ENCODE measurements around the gene BICD1.

BICD1 gene

DNA sequence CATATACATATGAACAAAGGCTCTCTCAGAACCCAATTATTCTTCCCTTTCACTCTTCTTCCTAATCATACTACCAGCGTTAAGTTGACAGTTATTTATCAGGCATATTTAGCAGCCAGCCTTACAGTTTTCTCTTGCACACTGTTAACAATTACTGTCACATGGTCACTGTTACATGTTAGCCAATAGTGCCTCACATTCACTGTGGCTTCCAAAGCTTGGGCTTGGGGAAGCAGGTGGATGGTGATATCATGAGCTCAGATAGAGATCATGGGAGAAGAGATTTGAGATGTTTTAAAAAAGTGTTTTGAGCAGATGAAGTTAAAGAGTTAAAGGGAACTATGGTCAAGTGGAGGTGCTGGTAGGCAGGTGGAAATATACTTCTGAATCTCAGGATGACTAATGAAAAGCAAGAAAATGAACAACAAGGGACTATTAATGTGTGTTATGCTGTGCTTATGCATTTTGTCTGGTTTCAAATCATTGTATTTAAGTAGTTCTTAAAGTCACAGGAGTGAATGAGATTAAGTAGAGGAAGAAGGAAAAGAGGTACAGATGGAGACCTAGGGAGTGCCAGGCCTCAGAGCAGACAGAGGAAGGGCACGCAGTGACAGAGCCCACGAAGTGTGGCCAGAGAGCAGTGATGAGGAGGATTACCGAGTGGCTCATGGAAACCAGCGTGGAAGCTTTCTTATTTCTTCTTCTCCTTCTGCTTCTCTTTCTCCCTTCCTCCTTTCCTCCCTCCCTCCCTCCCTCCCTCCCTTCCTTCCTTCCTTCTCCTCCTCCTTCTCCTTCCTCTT, 39.6 kb downstream of the BICD1 start:
- Histone ChIP-seq H3K27me3 (ENCODE audit: insufficient read depth, low read depth, severe bottlenecking) (no peaks in the 10 kb centered on the region), H3K4me3 (ENCODE audit: low read depth, low read length) (no peak overlapping the region), H3K27ac (no peak overlapping the region), H3K36me3 (peaks cover 3% of the 10 kb centered on the region; the same call in 1 of the 2 replicates), H3K9me3 (ENCODE audit: severe bottlenecking) (no peaks in the 10 kb centered on the region)
- DNase-seq = no peak
- TF ChIP-seq, protein P1, sequence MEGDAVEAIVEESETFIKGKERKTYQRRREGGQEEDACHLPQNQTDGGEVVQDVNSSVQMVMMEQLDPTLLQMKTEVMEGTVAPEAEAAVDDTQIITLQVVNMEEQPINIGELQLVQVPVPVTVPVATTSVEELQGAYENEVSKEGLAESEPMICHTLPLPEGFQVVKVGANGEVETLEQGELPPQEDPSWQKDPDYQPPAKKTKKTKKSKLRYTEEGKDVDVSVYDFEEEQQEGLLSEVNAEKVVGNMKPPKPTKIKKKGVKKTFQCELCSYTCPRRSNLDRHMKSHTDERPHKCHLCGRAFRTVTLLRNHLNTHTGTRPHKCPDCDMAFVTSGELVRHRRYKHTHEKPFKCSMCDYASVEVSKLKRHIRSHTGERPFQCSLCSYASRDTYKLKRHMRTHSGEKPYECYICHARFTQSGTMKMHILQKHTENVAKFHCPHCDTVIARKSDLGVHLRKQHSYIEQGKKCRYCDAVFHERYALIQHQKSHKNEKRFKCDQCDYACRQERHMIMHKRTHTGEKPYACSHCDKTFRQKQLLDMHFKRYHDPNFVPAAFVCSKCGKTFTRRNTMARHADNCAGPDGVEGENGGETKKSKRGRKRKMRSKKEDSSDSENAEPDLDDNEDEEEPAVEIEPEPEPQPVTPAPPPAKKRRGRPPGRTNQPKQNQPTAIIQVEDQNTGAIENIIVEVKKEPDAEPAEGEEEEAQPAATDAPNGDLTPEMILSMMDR (IDR thresholded peaks at IDR 0.05; ENCODE audit: low read depth, low read length) = no peak

DNA sequence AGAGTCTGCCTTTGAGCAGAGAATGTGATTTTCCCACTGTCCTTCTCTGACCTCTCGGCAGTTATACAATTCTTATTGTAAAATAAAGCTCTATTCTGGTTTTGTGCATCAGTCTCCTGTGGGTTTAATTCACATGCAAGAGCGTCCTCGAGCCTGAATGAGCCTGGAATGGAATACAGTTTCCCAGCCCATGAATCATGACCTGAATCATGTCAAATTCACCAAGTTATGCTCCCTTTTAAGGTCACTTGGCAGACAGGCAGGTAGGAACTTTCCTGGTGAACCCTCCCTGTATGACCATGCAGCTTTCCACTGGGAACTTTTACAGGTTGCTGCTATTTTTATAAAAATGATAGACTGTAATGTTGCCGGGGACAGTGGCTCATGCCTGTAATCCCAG, 41.7 kb downstream of the BICD1 start:
- no peaks in the 10 kb centered on the region for H3K27me3 ChIP-seq (ENCODE audit: insufficient read depth, low read depth, severe bottlenecking)
- no peak for DNase-seq
- H3K4me3 ChIP-seq (ENCODE audit: low read depth, low read length) = no peak overlapping the region
- H3K27ac ChIP-seq = no peak overlapping the region
- peaks cover 3% of the 10 kb centered on the region; the same call in 1 of the 2 replicates for H3K36me3 ChIP-seq
- no peaks in the 10 kb centered on the region for H3K9me3 ChIP-seq (ENCODE audit: severe bottlenecking)
- TF ChIP-seq, protein P1 (IDR thresholded peaks at IDR 0.05; ENCODE audit: low read depth, low read length) = no peak

DNA sequence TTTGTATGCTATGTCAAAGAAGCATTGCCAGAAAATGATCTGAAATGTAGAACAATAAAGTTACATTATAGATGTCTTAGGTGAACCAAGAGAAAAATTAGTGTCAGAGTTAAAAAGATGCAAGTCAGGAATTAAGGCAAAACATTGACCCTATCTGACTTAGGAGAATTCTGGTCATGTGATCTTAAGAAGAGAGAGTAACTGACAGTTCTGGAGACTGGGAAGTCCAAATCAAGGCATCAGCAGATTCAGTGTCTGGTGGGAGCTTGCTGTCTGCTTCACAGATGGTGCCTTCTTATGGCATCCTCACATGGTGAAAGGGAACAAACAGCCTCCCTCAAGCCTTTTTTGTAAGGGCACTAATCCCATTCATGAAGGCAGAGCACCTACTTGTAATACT, 42.8 kb downstream of the BICD1 start:
- no peak overlapping the region for H3K27ac ChIP-seq
- H3K36me3 ChIP-seq = peaks cover 3% of the 10 kb centered on the region; the same call in 1 of the 2 replicates
- TF ChIP-seq, protein P1 (IDR thresholded peaks at IDR 0.05; ENCODE audit: low read depth, low read length) = no peak
- no peaks in the 10 kb centered on the region for H3K9me3 ChIP-seq (ENCODE audit: severe bottlenecking)
- DNase-seq = no peak
- no peaks in the 10 kb centered on the region for H3K27me3 ChIP-seq (ENCODE audit: insufficient read depth, low read depth, severe bottlenecking)
- H3K4me3 ChIP-seq (ENCODE audit: low read depth, low read length) = no peak overlapping the region

DNA sequence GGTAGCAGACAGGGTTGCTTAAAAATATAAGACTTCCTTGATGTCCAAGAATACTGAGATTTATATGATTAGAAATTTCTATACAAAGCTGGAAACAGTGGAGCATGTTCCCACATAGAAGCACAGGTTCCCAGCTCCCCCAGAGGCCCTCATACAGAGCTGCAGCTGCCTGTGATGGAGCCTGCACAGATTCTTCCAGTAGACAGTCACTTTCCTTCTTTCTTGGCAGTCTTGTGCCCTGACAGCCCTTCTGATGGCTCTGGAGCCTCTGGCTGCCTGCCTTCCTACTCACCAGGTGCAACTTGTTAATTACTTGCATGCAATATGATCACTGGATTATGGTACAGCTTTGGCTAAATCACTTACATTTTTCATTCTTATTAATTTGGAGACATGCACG, 44.4 kb downstream of the BICD1 start:
- Histone ChIP-seq H3K9me3 (ENCODE audit: severe bottlenecking) (no peaks in the 10 kb centered on the region), H3K27ac (no peak overlapping the region), H3K36me3 (peaks cover 3% of the 10 kb centered on the region; the same call in 1 of the 2 replicates), H3K4me3 (ENCODE audit: low read depth, low read length) (no peak overlapping the region), H3K27me3 (ENCODE audit: insufficient read depth, low read depth, severe bottlenecking) (no peaks in the 10 kb centered on the region)
- DNase-seq = no peak
- TF ChIP-seq, protein P1 (IDR thresholded peaks at IDR 0.05; ENCODE audit: low read depth, low read length) = no peak

DNA sequence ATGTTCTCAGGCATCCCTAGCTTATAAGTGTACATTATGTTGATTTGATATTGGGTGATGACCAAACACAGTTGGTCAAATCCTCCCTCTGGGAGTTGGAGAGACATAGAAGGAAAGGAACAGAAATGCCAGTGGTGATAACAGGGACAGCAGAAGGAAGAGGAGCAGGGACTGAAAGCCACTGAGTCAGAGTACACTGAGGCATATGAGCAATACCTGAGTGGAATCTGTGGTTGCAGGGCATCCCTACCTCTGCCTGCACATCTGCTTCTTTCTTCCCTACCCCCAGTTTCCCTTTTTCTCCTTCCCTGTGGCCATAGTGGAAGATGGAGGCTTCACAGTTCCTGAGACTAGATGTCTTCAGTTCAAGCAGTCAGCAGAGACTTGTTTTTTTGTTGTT, 44.9 kb downstream of the BICD1 start:
- no peaks in the 10 kb centered on the region for H3K9me3 ChIP-seq (ENCODE audit: severe bottlenecking)
- H3K27me3 ChIP-seq (ENCODE audit: insufficient read depth, low read depth, severe bottlenecking) = no peaks in the 10 kb centered on the region
- H3K27ac ChIP-seq = no peak overlapping the region
- H3K36me3 ChIP-seq = peaks cover 3% of the 10 kb centered on the region; the same call in 1 of the 2 replicates
- H3K4me3 ChIP-seq (ENCODE audit: low read depth, low read length) = no peak overlapping the region
- TF ChIP-seq, protein P1 (IDR thresholded peaks at IDR 0.05; ENCODE audit: low read depth, low read length) = no peak
- DNase-seq = no peak
